D341Med (cell line): Measurements from ENCODE around the gene TNIK.

Source experiments
- DNase-seq: peaks from one replicate; pipeline ENCODE4 v3.0.0; 2012; ENCODE audit warnings: low spot score

TNIK gene

GRCh38 chr3:171282041-171282440 lies 178.2 kb downstream of the TNIK start:
- no peak for DNase-seq

DNA sequence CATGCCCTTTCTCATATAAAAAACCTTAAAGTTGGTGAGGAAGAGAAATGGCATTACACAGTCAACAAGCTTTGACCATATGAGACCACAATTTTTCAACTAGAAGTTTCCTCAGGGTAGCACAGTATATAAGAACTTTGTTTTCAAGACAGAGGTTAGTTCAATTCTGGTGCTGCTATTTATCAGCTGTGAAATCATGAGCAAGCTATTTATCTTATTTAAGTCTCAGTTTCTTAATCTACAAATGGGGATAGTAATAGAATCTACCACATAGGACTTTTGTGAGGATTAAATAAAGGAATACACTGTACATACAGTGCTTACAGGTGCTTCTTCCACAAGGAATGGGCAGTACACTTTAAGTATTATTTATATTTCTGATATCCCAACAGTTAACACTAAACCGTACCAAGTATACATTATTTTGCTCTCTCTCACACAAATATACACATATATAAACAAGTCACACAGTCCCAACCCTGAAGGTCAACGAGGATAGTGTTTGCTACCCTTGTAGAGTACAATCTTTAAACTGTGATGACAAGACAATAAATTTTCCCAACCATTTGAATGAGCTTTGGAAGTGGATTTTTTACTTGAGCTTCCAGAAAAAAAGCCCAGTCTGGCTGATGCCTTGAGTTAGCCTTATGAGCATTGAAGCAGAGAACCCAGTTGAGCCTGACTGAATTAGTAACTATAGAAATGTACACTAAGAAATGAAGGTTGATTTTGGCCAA lies 178.8 kb downstream of the TNIK start:
- no peak for DNase-seq

DNA sequence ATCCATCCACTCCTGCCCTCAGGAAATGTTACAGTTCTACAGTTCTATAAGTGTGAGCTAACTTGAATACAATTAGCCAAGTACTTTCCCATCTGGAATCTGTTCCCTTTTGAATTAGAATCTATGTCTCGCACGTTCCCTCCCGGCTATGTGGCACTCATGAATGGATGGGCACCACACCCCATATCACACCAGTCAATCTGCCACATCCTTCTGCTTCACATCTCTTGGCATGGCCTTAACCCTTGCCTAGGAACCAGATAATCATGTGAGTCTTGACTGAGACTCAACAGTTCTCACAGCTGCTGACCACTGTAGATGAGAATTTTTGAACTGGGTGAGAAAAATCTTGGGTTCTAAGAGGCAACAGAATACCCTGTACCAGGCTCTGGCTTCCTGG lies 180.2 kb downstream of the TNIK start:
- DNase-seq, result no peak

DNA sequence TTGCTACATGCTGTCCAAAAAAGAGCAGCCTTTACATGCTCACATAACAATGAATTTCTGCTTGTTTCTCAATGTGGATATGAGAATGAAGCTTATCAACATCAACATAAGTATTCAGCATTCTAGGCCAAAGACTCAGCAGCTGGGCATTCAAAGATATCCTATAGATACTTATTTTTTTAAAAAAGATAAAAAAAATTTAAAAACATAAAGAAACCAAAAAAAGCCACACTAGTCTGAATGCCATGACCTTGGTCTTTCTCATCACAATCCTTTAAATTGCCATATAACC lies 182.0 kb downstream of the TNIK start:
- DNase-seq, result no peak

- DNase-seq, result no peak
These were observed 182.5 kb downstream of the TNIK start for GRCh38 chr3:171277456-171278298.

GRCh38 chr3:171276923-171277322 lies 183.3 kb downstream of the TNIK start:
- DNase-seq, result no peak

DNA sequence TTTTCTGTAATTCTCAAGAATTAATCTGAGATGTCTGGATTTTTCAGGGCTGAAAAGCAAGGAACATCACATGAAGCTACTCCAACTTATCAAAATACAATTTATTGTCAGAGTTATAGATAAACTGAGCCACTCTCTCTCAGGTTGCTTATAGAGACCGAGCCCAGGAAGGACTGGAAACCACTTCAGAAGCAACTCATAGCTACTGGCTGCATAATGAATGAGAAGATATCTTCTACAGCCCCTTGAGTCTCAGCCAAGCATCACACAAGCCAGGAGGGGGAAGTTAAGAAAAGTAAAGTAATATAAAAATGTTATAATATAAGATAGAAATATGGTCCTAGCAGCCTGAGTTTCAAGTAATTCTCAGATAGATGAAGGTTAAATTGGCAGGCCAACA lies 186.0 kb downstream of the TNIK start:
- DNase-seq, result no peak

- no peak for DNase-seq
These were observed 189.7 kb downstream of the TNIK start for GRCh38 chr3:171270541-171270940.

DNA sequence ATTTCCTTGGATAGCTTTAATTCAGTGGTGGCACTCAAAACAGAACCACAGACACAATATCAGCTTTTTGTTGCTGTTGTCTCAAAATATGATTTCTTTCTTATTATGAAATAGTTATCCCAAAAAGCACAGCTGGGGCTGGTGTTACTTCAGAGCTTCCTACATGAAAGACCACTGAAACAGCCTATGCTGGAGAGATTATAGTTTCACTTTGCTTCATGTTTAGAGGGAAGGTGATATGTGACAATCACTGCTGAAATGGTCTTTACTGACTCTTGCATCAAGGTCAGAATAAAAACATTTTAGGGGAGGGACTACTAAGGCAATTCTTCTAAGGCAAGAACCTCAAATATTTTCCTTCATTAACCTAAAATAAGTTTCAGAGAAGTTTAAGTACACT lies 190.7 kb downstream of the TNIK start:
- no peak for DNase-seq

DNA sequence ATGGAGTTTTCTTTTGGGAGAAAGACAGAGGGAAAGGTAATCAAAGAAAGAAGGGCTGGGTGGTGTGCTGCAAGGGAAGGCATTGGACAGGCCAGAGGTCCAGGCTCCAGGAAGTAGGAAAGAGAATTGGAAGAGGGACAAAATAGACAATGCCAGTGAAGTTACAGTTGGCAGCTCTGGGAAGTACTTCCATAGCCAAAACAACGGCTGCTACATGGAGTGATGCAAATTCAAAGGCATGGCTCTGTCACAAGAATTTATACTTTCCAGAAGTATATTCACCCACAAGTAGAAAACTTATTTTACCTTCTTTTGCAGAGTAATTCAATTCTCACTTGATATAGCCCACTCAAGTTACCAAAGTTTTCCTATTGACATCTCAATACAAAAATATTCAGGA lies 191.5 kb downstream of the TNIK start:
- no peak for DNase-seq

DNA sequence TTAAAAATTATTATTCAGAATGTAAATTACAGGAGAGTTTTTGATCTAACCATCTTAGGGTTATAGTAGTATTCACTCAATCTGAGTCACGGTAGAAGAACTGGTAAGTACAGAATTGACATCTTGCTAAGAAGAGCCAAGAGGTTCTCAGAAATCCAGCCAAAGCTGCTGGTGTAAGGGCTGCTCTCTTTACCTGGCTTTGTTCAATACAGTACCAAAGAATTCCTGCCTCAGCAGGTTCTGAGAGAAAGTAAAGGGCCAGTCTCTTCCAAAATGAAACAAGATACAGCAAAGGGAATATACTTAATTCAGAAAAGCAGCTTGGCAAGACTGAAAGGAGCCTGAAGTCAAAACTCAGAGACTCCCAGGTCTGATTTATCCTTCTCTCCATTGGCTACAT lies 193.1 kb downstream of the TNIK start:
- DNase-seq, result no peak

DNA sequence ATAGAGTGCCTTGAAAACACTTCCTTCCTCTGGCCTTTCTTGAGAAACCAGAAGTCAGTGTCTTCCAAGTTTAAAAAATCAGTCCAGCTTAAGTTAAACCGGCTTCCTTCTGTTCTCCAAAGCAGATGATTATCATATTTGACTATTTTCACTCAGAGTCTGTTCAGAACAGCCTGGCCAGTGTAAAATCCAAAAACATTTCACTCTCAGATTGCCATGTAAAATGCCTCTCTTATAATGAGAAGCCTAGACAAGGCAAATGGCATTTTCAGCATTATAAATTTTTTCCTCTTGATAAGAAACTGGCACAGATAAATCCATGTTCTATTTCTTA lies 193.5 kb downstream of the TNIK start:
- no peak for DNase-seq

- no peak for DNase-seq
These were observed 194.0 kb downstream of the TNIK start for GRCh38 chr3:171266034-171266739.

DNA sequence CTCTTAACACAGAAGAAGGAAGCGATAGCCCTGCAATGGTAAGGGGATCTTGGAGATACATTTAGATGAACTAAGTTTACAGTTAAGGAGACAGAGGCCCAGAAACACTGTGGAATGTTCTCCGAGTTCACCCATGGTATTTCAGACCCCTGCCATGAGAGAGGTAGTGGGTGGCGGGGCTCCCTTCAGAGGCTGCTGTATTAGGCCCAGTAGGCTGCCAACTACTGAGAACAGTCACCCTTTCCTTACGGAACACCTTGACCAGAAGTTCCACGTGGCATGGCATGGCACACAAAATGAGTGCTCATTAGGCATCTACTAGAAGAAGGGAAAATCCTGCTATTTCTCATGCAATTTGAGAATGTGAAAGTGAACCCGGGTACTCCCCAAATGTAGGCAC lies 195.4 kb downstream of the TNIK start:
- no peak for DNase-seq

- DNase-seq, result no peak
These were observed 197.8 kb downstream of the TNIK start for GRCh38 chr3:171262431-171262830.

GRCh38 chr3:171261487-171261886 lies 198.7 kb downstream of the TNIK start:
- no peak for DNase-seq

DNA sequence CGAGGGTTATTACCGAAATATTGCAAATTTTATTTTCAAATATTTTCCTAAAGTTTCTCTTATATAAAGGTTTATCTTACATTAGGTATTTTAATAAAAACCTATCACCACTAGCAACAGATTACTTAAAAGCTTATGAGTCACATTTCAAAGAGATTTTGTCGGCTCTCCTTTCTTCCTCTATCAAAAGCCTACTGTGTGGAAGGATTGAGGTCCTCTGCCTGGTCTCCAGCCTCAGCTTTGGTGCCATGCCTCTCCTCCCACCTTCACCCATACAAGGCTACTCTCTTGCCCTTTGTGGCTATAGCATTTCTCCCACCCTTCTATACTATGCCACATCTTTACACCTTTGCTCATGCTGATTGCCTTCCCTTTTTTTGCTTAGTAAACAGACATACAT lies 199.3 kb downstream of the TNIK start:
- DNase-seq, result no peak

- no peak for DNase-seq
These were observed 199.7 kb downstream of the TNIK start for GRCh38 chr3:171260466-171260865.

DNA sequence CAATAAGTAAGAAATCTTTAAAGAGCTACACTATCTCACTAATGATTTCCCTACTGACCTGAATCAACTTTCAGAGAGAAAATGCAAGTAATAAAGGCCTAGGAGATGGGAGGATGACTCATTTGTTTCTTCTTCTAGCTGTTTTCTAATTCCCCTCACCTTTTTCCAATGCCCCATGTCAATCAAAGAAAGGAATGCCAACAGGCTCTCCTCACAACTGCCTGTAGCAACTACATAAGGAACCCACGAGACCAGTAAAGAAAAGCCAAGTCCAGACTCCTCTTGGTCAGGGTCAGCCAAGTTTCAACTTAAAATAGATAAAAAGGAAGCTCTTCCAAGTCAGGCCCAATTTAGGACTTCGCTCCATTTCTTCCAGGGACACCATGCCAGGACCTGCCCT lies 201.9 kb downstream of the TNIK start:
- no peak for DNase-seq

- DNase-seq, result no peak
These were observed 202.7 kb downstream of the TNIK start for GRCh38 chr3:171257251-171258203.

DNA sequence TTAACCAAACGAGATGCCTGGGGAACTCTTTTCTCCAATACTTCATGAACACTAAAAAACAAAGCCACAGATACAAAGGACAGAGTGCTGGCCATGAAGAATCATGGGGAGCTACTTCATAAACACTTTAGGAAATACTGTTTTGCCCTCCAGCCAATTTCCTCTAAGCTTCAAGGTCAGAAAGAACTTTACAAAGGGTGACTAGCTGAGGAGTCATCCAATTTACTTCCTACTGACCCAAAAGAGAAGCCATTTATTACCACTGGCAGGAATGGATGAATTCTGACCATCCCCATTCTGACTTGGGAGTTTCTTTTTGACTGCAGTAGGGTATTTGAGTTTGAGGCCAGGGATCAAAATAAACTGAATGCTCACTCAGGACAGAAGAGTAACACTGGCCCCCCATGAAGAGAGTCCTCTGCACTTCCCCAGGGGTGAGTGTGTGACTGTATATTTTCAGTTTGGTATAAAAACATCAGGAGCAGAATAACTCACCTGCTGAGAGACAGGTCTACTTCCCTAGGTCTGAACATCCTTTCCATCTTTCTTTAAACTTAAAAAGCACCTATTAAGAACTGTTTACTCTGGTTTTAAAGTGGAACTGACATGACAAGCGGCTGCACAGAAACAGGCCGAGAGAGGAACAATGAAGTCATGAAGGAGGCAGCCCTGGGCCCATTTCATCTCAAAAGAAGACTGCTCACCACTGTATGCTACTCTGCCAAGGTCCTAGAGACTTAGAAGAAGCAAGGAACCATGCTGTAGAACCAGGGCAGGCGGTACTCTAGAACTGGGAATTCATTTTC lies 203.6 kb downstream of the TNIK start:
- no peak for DNase-seq
